Measurements from ENCODE around the gene ANKRD22. TPM values are rescaled to one million over a fixed set of nuclear protein-coding genes. Genes with fewer than 3 reads are reported as not detected.

The ANKRD22 gene
- total and polyA plus RNA-seq, 4 donors, result 0.38 to 1.0 (median 0.43) TPM

DNA sequence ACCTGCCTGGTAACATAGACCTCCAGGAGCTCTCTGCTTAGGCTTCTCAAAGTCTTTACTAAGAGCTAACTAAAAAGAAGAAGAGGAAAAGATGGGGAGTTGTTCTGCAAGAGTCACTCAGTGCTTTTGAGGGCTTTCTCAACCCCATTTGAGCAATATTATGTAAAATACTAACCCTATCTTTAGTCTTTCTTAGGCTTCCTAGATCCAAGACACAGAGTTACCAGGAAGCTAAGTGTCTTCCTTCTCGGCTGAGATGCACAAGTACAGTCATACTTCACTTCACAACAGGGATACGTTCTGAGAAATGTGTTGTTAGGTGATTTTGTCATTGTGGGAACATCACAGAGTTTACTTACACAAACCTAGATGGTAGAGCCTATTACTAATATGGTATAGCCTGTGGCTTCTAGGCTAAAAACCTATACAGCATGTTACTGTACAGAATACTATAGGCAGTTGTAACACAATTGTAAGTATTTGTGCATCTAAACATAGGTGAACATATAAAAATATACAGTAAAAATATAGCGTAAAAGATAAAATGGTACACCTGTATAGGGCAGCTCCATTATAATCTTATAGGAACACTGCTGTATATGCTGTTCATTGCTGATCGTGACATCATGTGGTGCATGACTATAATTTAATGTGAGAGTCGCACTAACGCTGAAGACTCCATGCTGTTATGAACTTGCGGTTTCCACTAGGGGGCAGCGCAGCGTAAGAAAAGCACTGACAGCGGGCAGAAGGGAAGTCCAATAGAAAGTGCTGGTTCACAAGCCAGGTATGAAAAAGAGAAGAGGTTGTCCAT lies 16.3 kb downstream of the ANKRD22 start:
- WGBS, result 17% methylated on average over 10 of the region's 10 CpGs
- no peaks in the 10 kb centered on the region for H3K27me3 ChIP-seq (ENCODE audit: control insufficient read depth in 4 of 4, insufficient read depth in 4 of 4, low read length in 3 of 4)
- no peak overlapping the region for H3K27ac ChIP-seq (ENCODE audit: low read depth in 1 of 2, low read length in 2 of 2)
- no peak overlapping the region for H3K9ac ChIP-seq (ENCODE audit: low read depth in 1 of 2, low read length in 2 of 2)
- TF ChIP-seq SP1 (IDR thresholded peaks at IDR 0.05) (peak; percentile 8), GABPA (IDR thresholded peaks at IDR 0.05 in 1 of 2, conservative IDR thresholded peaks at IDR 0.05 in 1 of 2) (no peak), RAD21 (IDR thresholded peaks at IDR 0.05) (peak; percentile 100), RXRA (IDR thresholded peaks at IDR 0.05) (peak in 1 of 2 donors; percentile 5), MAX (IDR thresholded peaks at IDR 0.05) (peak; percentile 19), ATF3 (IDR thresholded peaks at IDR 0.05) (no peak), HNF4A (conservative IDR thresholded peaks at IDR 0.05) (no peak), EGR1 (IDR thresholded peaks at IDR 0.05; ENCODE audit: low read depth in 2 of 2) (no peak), REST (IDR thresholded peaks at IDR 0.05) (peak; percentile 95), HNF4G (IDR thresholded peaks at IDR 0.05) (no peak), YY1 (IDR thresholded peaks at IDR 0.05) (peak; percentile 44), TAF1 (conservative IDR thresholded peaks at IDR 0.05) (no peak)
- TF ChIP-seq, protein P1, sequence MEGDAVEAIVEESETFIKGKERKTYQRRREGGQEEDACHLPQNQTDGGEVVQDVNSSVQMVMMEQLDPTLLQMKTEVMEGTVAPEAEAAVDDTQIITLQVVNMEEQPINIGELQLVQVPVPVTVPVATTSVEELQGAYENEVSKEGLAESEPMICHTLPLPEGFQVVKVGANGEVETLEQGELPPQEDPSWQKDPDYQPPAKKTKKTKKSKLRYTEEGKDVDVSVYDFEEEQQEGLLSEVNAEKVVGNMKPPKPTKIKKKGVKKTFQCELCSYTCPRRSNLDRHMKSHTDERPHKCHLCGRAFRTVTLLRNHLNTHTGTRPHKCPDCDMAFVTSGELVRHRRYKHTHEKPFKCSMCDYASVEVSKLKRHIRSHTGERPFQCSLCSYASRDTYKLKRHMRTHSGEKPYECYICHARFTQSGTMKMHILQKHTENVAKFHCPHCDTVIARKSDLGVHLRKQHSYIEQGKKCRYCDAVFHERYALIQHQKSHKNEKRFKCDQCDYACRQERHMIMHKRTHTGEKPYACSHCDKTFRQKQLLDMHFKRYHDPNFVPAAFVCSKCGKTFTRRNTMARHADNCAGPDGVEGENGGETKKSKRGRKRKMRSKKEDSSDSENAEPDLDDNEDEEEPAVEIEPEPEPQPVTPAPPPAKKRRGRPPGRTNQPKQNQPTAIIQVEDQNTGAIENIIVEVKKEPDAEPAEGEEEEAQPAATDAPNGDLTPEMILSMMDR (IDR thresholded peaks at IDR 0.05; ENCODE audit: low read depth, low read length, missing input control), result peak; percentile 96
- TF ChIP-seq, protein P2, sequence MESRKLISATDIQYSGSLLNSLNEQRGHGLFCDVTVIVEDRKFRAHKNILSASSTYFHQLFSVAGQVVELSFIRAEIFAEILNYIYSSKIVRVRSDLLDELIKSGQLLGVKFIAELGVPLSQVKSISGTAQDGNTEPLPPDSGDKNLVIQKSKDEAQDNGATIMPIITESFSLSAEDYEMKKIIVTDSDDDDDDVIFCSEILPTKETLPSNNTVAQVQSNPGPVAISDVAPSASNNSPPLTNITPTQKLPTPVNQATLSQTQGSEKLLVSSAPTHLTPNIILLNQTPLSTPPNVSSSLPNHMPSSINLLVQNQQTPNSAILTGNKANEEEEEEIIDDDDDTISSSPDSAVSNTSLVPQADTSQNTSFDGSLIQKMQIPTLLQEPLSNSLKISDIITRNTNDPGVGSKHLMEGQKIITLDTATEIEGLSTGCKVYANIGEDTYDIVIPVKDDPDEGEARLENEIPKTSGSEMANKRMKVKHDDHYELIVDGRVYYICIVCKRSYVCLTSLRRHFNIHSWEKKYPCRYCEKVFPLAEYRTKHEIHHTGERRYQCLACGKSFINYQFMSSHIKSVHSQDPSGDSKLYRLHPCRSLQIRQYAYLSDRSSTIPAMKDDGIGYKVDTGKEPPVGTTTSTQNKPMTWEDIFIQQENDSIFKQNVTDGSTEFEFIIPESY (IDR thresholded peaks at IDR 0.05), result no peak
- peaks cover 0 to 4% (median 3%) of the 10 kb centered on the region in 4 donors for H3K4me1 ChIP-seq (ENCODE audit: control insufficient read depth in 4 of 4, insufficient read depth in 4 of 4, low read length in 3 of 4)
- H3K4me3 ChIP-seq (ENCODE audit: low read depth in 1 of 3, low read length in 3 of 3), result no peak overlapping the region
- no peaks in the 10 kb centered on the region for H3K9me3 ChIP-seq (ENCODE audit: control insufficient read depth in 4 of 4, low read length in 3 of 4)
- DNase-seq (ENCODE audit: low spot score), result peak; percentile 76
- H3K36me3 ChIP-seq (ENCODE audit: control insufficient read depth in 4 of 4, insufficient read depth in 3 of 4, low read depth in 1 of 4, low read length in 3 of 4), result no peaks in the 10 kb centered on the region

Data from liver (tissue), 9 donors.